Spleen (tissue), 7 donors: ENCODE measurements around the gene FOXO3.

Experiments
- CTCF ChIP-seq, 11 experiments: fragments of 200-600 bp in 7 of 11; fragments of 450-650 bp in 4 of 11; sonication (generic) in 4 of 11; IDR thresholded peaks in 8 of 11; conservative IDR thresholded peaks in 3 of 11; 1 replicate in 7 of 11; 2 replicates in 4 of 11; pipeline versions ENCODE4 v1.4.0 to v1.8.0; 2016 to 2021; ENCODE audit warnings: antibody characterized with exemption in 11 of 11, inconsistent platforms in 4 of 11, mild to moderate bottlenecking in 1 of 11
- POLR2A ChIP-seq, 3 donors: fragments of 450-650 bp; IDR thresholded peaks; one replicate each; pipeline ENCODE4 v1.5.1; 2017; ENCODE audit warnings: antibody characterized with exemption in 3 of 3, mild to moderate bottlenecking in 1 of 3
- POLR2AphosphoS5 ChIP-seq, 3 donors: sonication (generic); formaldehyde crosslinking; IDR thresholded peaks; one replicate each; pipeline ENCODE4 v1.5.1; 2017; ENCODE audit warnings: antibody characterized with exemption in 3 of 3
- donor health status: DM: no; HTN: no; CAD: no; lungs with moderate emphysema.
- donor health status: DM: no; HTN: no; CAD: no.
- donor health status: DM: no; HTN: no; CAD: no.

GRCh38 chr6:108693430-108694154 is 132.9 kb downstream of the FOXO3 start:
- TF ChIP-seq CTCF (IDR thresholded peaks at IDR 0.05 in 8 of 11, conservative IDR thresholded peaks at IDR 0.05 in 3 of 11) (no peak), POLR2A (IDR thresholded peaks at IDR 0.05) (no peak), POLR2AphosphoS5 (IDR thresholded peaks at IDR 0.05) (no peak)
